Measurements from ENCODE around the gene ACAD10.

DNA sequence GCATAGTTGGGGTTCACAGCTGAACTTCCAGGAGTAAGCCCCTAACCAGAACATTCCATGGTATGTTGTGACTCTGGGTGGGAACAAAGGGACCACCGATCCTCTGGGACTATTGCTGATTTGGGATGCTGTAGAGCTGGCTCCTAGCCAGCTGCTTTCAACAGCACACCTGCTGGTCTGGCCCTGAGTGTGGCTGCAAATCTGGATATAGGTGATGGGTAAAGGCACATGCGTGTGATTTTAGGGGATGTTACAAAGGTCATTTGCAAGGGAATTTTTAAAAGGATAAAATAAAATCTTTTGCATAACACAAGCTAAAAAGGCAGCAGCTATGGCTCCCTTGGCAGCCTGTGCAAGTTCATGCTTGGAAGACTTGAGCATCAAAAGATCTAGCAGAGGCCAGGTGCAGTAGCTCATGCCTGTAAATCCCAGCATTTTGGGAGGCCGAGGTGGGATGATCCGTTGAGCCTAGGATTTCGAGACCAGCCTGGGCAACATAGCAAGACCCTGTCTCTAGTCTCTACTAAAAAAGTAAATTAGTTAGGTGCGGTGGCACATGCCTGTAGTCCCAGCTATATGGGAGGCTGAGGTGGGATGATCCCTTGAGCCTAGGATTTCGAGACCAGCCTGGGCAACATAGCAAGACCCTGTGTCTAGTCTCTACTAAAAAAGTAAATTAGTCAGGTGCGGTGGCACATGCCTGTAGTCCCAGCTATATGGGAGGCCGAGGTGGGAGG is 82.5 kb downstream of the ACAD10 start:
- TF ChIP-seq, protein P1, sequence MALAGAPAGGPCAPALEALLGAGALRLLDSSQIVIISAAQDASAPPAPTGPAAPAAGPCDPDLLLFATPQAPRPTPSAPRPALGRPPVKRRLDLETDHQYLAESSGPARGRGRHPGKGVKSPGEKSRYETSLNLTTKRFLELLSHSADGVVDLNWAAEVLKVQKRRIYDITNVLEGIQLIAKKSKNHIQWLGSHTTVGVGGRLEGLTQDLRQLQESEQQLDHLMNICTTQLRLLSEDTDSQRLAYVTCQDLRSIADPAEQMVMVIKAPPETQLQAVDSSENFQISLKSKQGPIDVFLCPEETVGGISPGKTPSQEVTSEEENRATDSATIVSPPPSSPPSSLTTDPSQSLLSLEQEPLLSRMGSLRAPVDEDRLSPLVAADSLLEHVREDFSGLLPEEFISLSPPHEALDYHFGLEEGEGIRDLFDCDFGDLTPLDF (CRISPR knock-in tag; IDR thresholded peaks at IDR 0.05): no peak
- TF ChIP-seq ZNF416 (CRISPR knock-in tag; IDR thresholded peaks at IDR 0.05) (no peak), TP53 (CRISPR knock-in tag; IDR thresholded peaks at IDR 0.05) (no peak), CBFB (CRISPR knock-in tag; IDR thresholded peaks at IDR 0.05; ENCODE audit: low read depth) (no peak)
- TF ChIP-seq, protein P2, sequence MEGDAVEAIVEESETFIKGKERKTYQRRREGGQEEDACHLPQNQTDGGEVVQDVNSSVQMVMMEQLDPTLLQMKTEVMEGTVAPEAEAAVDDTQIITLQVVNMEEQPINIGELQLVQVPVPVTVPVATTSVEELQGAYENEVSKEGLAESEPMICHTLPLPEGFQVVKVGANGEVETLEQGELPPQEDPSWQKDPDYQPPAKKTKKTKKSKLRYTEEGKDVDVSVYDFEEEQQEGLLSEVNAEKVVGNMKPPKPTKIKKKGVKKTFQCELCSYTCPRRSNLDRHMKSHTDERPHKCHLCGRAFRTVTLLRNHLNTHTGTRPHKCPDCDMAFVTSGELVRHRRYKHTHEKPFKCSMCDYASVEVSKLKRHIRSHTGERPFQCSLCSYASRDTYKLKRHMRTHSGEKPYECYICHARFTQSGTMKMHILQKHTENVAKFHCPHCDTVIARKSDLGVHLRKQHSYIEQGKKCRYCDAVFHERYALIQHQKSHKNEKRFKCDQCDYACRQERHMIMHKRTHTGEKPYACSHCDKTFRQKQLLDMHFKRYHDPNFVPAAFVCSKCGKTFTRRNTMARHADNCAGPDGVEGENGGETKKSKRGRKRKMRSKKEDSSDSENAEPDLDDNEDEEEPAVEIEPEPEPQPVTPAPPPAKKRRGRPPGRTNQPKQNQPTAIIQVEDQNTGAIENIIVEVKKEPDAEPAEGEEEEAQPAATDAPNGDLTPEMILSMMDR (IDR thresholded peaks at IDR 0.05): no peak
